B cell (primary cell): ENCODE data around the gene ATXN1. TPM values are rescaled to one million over a fixed set of nuclear protein-coding genes. Genes with fewer than 3 reads are reported as not detected.

ENCODE experiments used
- ATAC-seq: fragments of 200-7000 bp; cut with Tn5 transposase; one replicate; pipeline ENCODE4 v1.10.0; 2021; ENCODE audit warnings: low read depth, mild to moderate bottlenecking, moderate number of reproducible peaks, moderate library complexity
- CTCF ChIA-PET: fragments of 350-600 bp; sonication (Branson Sonifier 250); formaldehyde crosslinking; loops from one replicate; lab custom pipeline; 2021; ENCODE audit warnings: antibody characterized with exemption, inconsistent platforms; lab: Charles Lee
- POLR2A ChIA-PET: fragments of 350-600 bp; sonication (Branson Sonifier 250); formaldehyde crosslinking; loops from one replicate; lab custom pipeline; 2021; ENCODE audit warnings: antibody characterized with exemption; lab: Charles Lee
- DNase-seq: peaks from one replicate; pipeline ENCODE4 v3.0.0; 2013
- H2AFZ ChIP-seq: 2 replicates; pipeline ENCODE4 v1.6.1; 2012; ENCODE audit warnings: mild to moderate bottlenecking, low read depth, low read length; ENCODE audit not compliant: insufficient read depth, poor library complexity, severe bottlenecking
- H3K27ac ChIP-seq, 2 donors: 1 replicate in 1 of 2; 2 replicates in 1 of 2; pipeline ENCODE4 v1.5.1; 2012 to 2013; ENCODE audit warnings: low read length in 2 of 2, mild to moderate bottlenecking in 2 of 2, moderate library complexity in 1 of 2
- H3K27me3 ChIP-seq, 4 experiments: fragments of 200-600 bp in 1 of 4; sonication (generic) in 1 of 4; replicated peaks in 1 of 4; 1 replicate in 2 of 4; 2 replicates in 2 of 4; pipeline versions ENCODE4 v1.6.1 to v1.7.0; 2013 to 2016; ENCODE audit warnings: low read length in 3 of 4, mild to moderate bottlenecking in 2 of 4, mixed read lengths in 1 of 4, moderate library complexity in 1 of 4; ENCODE audit not compliant: insufficient read depth in 4 of 4, control insufficient read depth in 3 of 4; ENCODE audit errors: control extremely low read depth in 1 of 4
- H3K36me3 ChIP-seq, 2 experiments: replicated peaks in 1 of 2; 1 replicate in 1 of 2; 2 replicates in 1 of 2; pipeline versions ENCODE4 v1.6.1 to v1.7.1; 2013; ENCODE audit warnings: low read length in 1 of 2; ENCODE audit not compliant: insufficient read depth in 2 of 2, control insufficient read depth in 1 of 2; ENCODE audit errors: control extremely low read depth in 1 of 2, extremely low read depth in 1 of 2
- H3K4me1 ChIP-seq, 2 donors: fragments of 200-600 bp in 1 of 2; sonication (generic) in 1 of 2; 1 replicate in 1 of 2; 2 replicates in 1 of 2; pipeline versions ENCODE4 v1.5.1 to v1.6.1; 2013 to 2017; ENCODE audit warnings: low read length in 2 of 2; ENCODE audit not compliant: control insufficient read depth in 2 of 2, insufficient read depth in 2 of 2
- H3K4me2 ChIP-seq: replicated peaks from 2 replicates; pipeline ENCODE3; 2012; ENCODE audit warnings: mild to moderate bottlenecking, low read depth, low read length; ENCODE audit not compliant: poor library complexity, severe bottlenecking
- H3K4me3 ChIP-seq, 5 experiments: fragments of 200-600 bp in 1 of 5; sonication (generic) in 1 of 5; 1 replicate in 3 of 5; 2 replicates in 2 of 5; pipeline versions ENCODE4 v1.5.1 to v1.7.0; 2011 to 2016; ENCODE audit warnings: low read length in 4 of 5, mild to moderate bottlenecking in 4 of 5, low read depth in 2 of 5, control low read depth in 1 of 5, moderate library complexity in 1 of 5; ENCODE audit not compliant: insufficient read depth in 1 of 5; ENCODE audit errors: control extremely low read depth in 1 of 5, extremely low read depth in 1 of 5
- H3K79me2 ChIP-seq: fragments of 200-600 bp; sonication (generic); one replicate; pipeline ENCODE4 v1.6.0; 2016; ENCODE audit warnings: low read length; ENCODE audit not compliant: control insufficient read depth, insufficient read depth
- H3K9ac ChIP-seq: fragments of 200-600 bp; sonication (generic); 2 replicates; pipeline ENCODE4 v1.6.1; 2017; ENCODE audit warnings: mild to moderate bottlenecking, low read length, moderate library complexity
- H3K9me3 ChIP-seq, 3 donors: one replicate each; pipeline versions ENCODE4 v1.6.1 to v1.7.1; 2013; ENCODE audit warnings: low read length in 2 of 3; ENCODE audit not compliant: control insufficient read depth in 2 of 3, insufficient read depth in 1 of 3; ENCODE audit errors: control extremely low read depth in 1 of 3
- H4K20me1 ChIP-seq: 2 replicates; pipeline ENCODE4 v1.6.0; 2012; ENCODE audit warnings: mild to moderate bottlenecking, low read length; ENCODE audit not compliant: insufficient read depth, control insufficient read depth, poor library complexity, severe bottlenecking
- H3K27ac Mint-ChIP-seq: one replicate; pipeline ENCODE4 v1.8.0; 2021; ENCODE audit warnings: mixed read lengths
- H3K27me3 Mint-ChIP-seq: one replicate; pipeline ENCODE4 v1.8.0; 2021; ENCODE audit warnings: mixed read lengths
- H3K4me1 Mint-ChIP-seq: one replicate; pipeline ENCODE4 v1.8.0; 2021; ENCODE audit warnings: mixed read lengths
- H3K4me3 Mint-ChIP-seq: one replicate; pipeline ENCODE4 v1.8.0; 2021; ENCODE audit warnings: mixed read lengths
- H3K9me3 Mint-ChIP-seq: one replicate; pipeline ENCODE4 v1.8.0; 2022; ENCODE audit warnings: mixed read lengths; ENCODE audit not compliant: insufficient read depth
- EZH2 ChIP-seq: IDR thresholded peaks from 2 replicates; pipeline ENCODE4 v1.6.1; 2012; ENCODE audit warnings: borderline replicate concordance, low read depth, mild to moderate bottlenecking, moderate library complexity, low read length; ENCODE audit not compliant: insufficient read depth, poor library complexity, severe bottlenecking
- WGBS: methylation state at CpG from one replicate; pipeline ENCODE4 v1.1.5; 2013; ENCODE audit warnings: missing lambda C conversion rate; ENCODE audit not compliant: insufficient coverage; 5-methylcytosine and 5-hydroxymethylcytosine counted together
- intact Hi-C: fragments of 100-400 bp; cut with micrococcal nuclease; formaldehyde crosslinking; loops from one replicate; pipeline ENCODE4 v1.10.0; 2022
- polyA plus RNA-seq: library from polyadenylated mRNA; depleted of rRNA; stranded (reverse); fragments of >200 nt; gene quantifications from 2 replicates; pipeline ENCODE4 v1.2.3, GENCODE V29; 2012
- total RNA-seq, 2 donors: library from RNA; stranded (reverse); fragments of 120-200 nt in 1 of 2; gene quantifications; 1 replicate in 1 of 2; 2 replicates in 1 of 2; pipeline versions ENCODE4 v1.2.3 to v1.2.4, GENCODE V29; 2013 to 2022
- TF ChIP-seq, protein P1 (sequence below): fragments of 200-600 bp; IDR thresholded peaks from one replicate; pipeline ENCODE4 v1.8.0; 2022; ENCODE audit warnings: antibody characterized with exemption, mild to moderate bottlenecking

ATXN1 gene
- total and polyA plus RNA-seq, 2 donors (not counting 1 experiment from before 2014, with no cell fraction given), result 5.7 to 63.8 TPM

DNA sequence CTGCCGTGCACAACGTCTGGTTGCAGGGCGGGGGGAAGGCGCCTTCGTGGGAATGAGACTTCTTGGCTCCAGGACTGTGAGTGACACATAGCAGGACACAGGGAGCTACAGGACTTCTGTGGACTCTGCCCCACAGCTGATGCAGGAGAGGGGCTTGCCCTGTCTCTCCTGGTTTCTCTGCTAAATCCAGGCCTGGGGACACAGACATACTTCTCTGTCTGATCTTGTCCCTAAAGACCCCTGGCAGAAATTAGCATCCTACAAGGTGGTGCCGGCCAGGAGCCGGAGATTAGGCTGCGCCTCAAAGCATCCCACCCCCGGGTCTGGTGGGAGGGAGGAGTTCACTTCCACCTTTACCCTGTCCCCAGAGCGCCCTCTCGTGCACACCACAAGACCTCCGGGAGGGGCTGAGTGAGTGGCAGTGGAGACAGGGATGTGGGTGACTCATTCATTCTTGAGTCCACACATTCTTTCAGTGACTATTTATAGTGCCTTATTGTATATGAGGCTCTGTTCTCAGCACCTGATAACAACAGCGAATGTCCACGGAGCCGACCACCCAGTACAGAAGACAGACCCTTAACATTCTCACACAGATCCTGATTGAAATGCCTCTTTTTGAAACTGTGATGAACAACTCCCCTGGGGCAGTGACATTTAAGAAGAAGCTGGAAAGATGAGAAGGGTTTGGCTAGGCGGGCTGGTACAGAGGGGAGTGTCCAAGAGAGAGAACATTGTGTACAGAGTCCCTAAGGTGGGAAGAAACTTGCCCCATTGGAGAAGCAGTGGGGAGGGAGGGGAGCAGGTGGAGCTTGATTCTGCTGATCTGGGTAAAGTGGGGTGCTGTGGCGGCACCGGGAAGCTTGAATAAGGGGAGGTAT lies 483.9 kb downstream of the ATXN1 start:
- H3K9me3 Mint-ChIP-seq, result no peaks in the 10 kb centered on the region
- intact Hi-C loops, result no loop called here
- peaks cover 15% of the 10 kb centered on the region for H3K27me3 Mint-ChIP-seq
- TF ChIP-seq, protein P1, sequence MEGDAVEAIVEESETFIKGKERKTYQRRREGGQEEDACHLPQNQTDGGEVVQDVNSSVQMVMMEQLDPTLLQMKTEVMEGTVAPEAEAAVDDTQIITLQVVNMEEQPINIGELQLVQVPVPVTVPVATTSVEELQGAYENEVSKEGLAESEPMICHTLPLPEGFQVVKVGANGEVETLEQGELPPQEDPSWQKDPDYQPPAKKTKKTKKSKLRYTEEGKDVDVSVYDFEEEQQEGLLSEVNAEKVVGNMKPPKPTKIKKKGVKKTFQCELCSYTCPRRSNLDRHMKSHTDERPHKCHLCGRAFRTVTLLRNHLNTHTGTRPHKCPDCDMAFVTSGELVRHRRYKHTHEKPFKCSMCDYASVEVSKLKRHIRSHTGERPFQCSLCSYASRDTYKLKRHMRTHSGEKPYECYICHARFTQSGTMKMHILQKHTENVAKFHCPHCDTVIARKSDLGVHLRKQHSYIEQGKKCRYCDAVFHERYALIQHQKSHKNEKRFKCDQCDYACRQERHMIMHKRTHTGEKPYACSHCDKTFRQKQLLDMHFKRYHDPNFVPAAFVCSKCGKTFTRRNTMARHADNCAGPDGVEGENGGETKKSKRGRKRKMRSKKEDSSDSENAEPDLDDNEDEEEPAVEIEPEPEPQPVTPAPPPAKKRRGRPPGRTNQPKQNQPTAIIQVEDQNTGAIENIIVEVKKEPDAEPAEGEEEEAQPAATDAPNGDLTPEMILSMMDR, result no peak
- TF ChIP-seq EZH2, result no peak
- H4K20me1 ChIP-seq, result no peaks in the 10 kb centered on the region
- ChIA-PET POLR2A (no interaction called here), CTCF (interaction anchor here (1.0 kb wide), 1 partner anchor 9 kb away, joined by 5 read pairs; no protein-coding TSS in a partner anchor)
- H3K9me3 ChIP-seq, result no peaks in the 10 kb centered on the region
- no peak overlapping the region for H3K27ac Mint-ChIP-seq
- H3K79me2 ChIP-seq, result no peaks in the 10 kb centered on the region
- H3K4me2 ChIP-seq, result no peak overlapping the region
- no peak overlapping the region for H3K27ac ChIP-seq
- H3K27me3 ChIP-seq, result peaks cover 0 to 4% (median 0%) of the 10 kb centered on the region in 4 experiments
- WGBS, result 97% methylated on average over 8 of the region's 18 CpGs
- no peak overlapping the region for H3K9ac ChIP-seq
- H3K4me3 ChIP-seq, result no peak overlapping the region
- no peak overlapping the region for H3K4me3 Mint-ChIP-seq
- no peaks in the 10 kb centered on the region for H3K4me1 Mint-ChIP-seq
- no peak for DNase-seq
- ATAC-seq, result no peak
- no peak overlapping the region for H2AFZ ChIP-seq
- no peaks in the 10 kb centered on the region for H3K36me3 ChIP-seq
- H3K4me1 ChIP-seq, result no peaks in the 10 kb centered on the region
